Stimulated activated CD4-positive, alpha-beta T cell treated with anti-CD3 and anti-CD28 coated beads, Interleukin-1b, Interleukin-23, amount 100 ng/mL, for 4 hours (primary cell): Measurements from ENCODE around the gene TLCD2.
"Not testable (repeated sequence)": the region's sequence is repeated elsewhere in the genome, so short reads cannot be mapped to it uniquely, and the experiment has no call there.

ENCODE experiments used
- DNase-seq, 2 donors: peaks; one replicate each; pipeline ENCODE4 v3.0.0-alpha.2; 2020; ENCODE audit warnings: low read depth in 2 of 2

The TLCD2 gene, protein sequence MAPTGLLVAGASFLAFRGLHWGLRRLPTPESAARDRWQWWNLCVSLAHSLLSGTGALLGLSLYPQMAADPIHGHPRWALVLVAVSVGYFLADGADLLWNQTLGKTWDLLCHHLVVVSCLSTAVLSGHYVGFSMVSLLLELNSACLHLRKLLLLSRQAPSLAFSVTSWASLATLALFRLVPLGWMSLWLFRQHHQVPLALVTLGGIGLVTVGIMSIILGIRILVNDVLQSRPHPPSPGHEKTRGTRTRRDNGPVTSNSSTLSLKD

DNA sequence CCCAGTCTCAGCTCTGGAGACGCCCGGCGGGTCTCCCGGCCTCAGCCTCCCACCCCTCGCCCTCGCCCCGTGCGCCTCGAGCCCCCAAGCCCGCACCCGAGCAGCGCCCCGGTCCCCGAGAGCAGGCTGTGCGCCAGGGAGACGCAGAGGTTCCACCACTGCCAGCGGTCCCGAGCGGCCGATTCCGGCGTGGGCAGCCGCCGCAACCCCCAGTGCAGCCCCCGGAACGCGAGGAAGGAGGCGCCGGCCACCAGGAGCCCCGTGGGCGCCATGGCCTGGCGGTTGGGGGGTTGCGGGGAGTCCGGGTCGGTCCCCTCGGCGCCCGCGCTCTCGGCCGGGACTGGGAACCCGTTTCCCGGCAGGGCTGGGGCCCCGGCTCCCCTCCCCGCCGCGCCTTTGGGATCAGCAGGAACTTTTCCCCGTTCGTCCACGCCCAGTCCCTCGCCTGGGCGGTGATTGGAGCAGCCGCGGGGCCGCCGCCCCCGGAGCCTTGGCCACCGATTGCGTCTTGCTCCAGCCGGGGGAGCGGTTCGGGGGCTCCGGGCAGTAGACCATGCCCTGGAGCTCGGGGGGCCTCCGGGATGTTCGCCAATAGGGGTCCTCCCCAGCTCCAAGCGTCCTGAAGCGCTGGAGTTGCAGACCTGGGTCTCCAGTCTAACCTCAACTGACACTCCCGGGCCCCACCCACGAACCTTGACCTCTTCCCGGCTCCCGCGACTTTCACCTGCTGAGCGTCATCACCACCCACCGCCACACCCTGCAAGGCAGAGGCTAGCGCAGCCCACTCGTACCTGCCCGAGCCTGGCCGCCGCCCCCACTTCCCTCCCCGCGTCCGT is at the start of gene TLCD2:
Gene TLCD2, minus strand, starts transcription at position 407 of the 836 bp plus-strand sequence. Its CDS starts 135 bp downstream, at position 272.
- DNase-seq = no peak

- DNase-seq = no peak
Observed at GRCh38 chr17:1759529-1759928, 49.4 kb upstream of the TLCD2 start.

- DNase-seq = no peak
Observed at GRCh38 chr17:1758807-1759206, 48.6 kb upstream of the TLCD2 start.

DNA sequence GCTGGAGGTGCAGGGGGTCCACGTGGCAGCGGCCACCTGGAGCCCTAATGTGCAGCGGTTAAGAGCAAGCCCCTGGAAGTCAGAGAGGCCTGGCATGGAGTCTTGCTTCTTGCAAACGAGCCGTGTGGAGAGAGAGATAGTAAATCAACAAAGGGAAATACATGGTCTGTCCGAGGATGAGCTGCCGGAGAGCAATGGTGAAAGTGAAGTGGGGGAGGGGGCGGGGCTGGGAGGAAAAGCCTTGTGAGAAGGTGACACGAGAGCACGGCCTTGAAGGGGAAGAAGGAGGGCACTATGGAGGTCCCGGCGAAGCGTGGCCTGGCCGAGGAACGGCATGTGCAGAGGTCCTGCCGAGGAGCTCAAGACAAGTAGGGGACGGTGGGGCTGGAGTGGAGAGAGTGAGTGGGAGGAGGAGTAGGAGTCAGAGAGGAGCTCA is 45.7 kb upstream of the TLCD2 start:
- DNase-seq = no peak

GRCh38 chr17:1755252-1755826 is 45.2 kb upstream of the TLCD2 start:
- DNase-seq = no peak

GRCh38 chr17:1754430-1755112 is 44.4 kb upstream of the TLCD2 start:
- DNase-seq = no peak

GRCh38 chr17:1753767-1754429 is 43.7 kb upstream of the TLCD2 start:
- DNase-seq = no peak

- no peak for DNase-seq
Observed at GRCh38 chr17:1752425-1753262, 42.5 kb upstream of the TLCD2 start.

DNA sequence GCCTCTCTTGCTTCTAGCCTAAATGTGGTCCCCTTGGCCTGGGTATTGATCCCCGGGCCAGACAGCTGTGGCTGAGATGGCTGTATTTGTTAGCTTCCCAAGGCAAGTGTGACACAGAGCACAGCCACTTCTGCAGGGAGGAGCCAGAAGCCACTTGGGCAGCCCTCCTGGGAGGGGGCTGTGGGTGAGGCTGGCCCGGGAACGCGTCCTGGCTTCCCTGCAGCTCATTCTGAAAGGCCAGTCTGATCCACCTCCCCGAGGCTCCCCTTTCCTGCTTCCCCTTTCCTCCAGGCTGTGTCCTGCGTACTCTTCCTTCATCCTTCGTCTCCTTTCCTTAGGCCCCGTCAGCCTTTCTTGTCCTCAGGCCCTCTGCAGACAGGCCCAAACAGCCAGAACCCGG is 40.5 kb upstream of the TLCD2 start:
- no peak for DNase-seq

- no peak for DNase-seq
Observed at GRCh38 chr17:1746975-1747543, 36.9 kb upstream of the TLCD2 start.

DNA sequence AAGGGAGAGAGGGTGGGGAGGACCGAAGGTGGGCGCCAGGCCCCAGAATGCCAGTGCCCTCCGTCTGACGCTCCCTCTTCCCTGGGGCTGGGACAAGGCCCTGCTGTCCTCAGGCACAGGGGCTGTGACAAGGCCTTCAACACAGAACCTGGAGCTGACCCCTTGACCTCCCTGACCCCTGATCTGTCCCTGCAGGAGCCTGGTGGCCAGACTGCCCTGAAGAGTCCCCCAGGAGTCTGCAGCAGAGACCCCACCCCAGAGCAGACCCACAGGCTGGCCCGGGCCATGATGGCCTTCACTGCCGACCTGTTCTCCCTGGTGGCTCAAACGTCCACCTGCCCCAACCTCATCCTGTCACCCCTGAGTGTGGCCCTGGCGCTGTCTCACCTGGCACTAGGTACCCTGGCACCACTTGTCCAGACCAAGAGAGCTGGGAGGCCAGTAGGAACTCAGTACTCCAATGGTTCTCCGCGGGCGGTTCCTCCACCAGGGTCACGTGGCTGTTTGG is 35.4 kb upstream of the TLCD2 start:
- DNase-seq = no peak

- DNase-seq = no peak
Observed at GRCh38 chr17:1744551-1745512, 34.7 kb upstream of the TLCD2 start.

- DNase-seq = no peak
Observed at GRCh38 chr17:1743088-1743439, 32.9 kb upstream of the TLCD2 start.

DNA sequence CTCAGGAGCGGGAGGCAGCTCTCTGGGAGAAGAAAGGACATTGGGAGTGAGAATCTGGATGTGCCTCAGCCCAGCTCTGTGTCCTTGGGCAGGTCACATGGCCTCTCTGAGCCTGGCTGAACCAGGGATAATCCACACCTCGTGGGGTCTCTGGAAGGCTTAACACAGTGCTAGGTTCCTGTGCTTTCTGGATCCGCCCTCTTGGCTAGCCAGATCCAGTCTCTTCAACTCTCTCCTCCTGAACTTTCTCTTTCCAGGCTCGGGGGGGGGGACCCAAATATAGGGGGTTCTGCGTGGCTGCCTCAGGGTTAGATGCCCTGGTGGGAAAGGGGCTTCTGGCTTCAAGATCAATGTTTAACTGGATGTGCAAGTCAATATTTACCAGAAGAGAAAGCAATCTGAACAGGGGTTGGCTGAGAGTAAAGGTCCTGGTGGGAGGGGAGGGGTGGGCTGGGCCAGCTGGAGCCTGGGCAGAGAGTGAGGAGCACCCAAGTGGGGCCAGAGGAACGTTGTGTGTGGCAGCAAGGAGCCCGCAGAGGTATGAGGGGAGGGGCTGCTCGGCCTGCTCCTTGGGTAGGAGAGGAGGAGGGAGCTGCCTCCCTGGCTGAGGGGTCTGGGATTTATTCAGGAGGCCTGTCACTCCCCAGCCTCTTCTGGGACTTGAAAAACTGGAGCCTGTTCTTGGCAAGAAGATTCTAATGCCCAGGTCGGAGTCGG is 32.4 kb upstream of the TLCD2 start, which contains the start of gene SERPINF2:
Gene SERPINF2, plus strand, starts transcription at position 501 of the 717 bp plus-strand sequence. CDS start 2,125 bp downstream, outside the sequence.
- DNase-seq = no peak

- DNase-seq = not testable (repeated sequence)
Observed at GRCh38 chr17:1741899-1742298, 31.7 kb upstream of the TLCD2 start.

DNA sequence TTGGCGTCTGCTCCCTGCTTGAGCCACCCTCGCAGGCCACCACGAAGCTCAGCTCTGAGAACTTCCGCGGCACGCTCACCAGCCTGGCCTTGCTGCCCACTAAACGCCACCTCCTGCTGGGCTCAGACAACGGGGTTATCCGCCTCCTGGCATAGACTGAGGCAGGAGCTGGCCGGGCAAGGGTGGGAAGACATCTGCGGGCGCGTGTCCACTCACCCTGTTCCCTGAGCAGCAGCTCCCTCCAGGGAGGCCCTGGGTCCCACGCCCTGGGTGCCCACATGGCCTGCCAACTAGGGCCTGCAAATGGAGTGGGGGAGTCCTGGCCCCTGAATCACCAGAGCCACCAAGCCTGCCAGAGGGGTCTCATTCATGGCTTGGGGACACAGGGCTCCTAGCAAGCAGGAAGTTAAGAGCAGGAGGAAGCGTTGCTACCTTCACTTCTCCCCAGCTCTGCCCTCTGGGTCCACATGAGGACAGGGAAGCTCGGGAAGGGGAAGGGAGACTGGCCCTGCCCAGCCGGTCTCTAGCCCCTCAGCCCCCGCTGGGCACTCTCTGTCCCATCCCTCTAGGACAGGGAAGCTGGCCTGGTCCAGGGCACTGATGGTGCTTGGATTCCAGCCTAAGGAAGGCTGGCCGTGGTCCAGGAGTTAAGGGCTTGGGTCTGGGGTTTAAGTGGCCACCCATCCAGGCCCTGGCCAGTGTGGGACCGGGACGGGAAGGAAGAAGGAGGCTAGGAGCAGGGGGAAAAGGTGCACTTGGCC is 27.5 kb upstream of the TLCD2 start:
- no peak for DNase-seq
